HG03196 (cell line): ENCODE results near the gene SPECC1L.

Source experiments
- ATAC-seq: cut with Tn5 transposase; IDR thresholded peaks from one replicate; pipeline ENCODE4 v1.9.1; 2021; ENCODE audit not compliant: unreplicated experiment

Gene SPECC1L

GRCh38 chr22:24411256-24412004, 140.8 kb downstream of the SPECC1L start:
- ATAC-seq: no peak

GRCh38 chr22:24412274-24412673, 141.6 kb downstream of the SPECC1L start:
- ATAC-seq: no peak

DNA sequence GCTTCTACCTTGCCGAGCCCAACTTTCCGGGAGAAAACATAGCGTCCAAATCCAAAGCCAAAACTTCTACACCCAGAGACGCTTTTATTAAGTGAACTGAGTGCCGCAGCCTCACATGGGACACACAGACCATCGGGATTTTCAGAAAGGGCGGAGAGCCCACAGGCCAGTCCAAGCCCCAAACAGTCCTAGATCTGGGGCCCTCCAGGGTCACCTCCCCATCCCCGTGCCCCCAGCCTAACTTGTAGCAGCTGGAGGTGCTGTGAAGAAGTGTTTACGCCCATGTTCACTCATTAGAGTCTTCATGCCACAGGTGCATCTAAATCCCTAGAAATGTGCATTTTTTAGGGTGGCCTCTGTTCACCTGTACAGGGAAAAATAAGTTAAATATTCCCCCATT, 142.6 kb downstream of the SPECC1L start:
- no peak for ATAC-seq

DNA sequence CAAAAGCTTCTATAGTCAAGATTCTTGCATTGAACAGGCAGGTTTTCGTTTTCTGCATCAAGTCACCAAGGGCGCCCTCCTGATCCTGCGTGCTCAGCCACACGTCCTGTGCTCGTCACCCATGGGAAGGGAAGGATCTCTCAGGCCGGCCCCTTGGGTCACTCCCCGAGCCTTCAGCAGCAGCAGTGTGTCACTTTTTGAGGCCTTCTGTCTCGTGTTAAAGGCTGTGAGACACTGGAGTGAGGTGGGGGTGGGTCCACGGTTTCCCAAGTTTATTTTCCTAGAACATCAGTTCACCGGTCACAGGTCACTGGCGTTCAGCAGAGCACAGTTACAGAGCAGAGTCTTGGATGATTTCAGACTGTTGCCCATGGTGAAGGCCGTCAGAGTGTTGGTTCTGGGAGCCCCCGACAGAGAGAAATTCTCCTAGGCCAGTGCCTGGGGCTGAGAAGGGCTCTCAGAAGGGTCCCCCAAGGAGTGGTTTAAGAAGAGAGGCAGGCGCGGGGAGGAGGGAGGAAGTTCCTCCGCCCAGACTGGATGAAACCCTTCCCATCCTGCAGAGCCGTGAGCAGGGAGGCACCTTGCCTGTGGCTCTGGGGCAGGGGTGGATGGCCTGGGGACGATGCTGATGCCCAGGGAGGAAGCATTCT, 143.2 kb downstream of the SPECC1L start:
- no peak for ATAC-seq

- ATAC-seq: no peak
Measured at GRCh38 chr22:24414523-24414922, 143.9 kb downstream of the SPECC1L start.

GRCh38 chr22:24414984-24415945, 144.6 kb downstream of the SPECC1L start:
- no peak for ATAC-seq

GRCh38 chr22:24416095-24416494, 145.5 kb downstream of the SPECC1L start:
- ATAC-seq: no peak

DNA sequence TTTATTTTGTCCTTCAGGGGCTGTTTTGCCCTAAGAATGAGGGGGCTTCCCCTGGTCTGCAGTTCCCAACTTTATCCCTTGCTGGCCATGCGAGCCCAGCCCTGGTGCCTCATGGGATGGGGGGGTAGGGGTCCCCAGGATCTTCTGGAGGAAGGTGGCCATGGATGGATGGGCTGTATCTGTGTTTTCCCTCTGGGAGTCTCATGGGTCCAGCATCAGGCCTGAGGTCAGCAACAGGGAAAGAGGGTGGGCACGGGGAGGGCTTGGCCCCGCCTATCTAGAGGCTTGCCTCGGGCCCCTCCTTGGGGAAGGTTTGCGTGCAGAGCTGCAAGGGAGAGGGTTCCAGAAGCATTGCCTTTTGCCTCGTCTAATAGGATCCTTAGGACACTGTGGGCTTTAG, 146.0 kb downstream of the SPECC1L start:
- ATAC-seq: no peak

DNA sequence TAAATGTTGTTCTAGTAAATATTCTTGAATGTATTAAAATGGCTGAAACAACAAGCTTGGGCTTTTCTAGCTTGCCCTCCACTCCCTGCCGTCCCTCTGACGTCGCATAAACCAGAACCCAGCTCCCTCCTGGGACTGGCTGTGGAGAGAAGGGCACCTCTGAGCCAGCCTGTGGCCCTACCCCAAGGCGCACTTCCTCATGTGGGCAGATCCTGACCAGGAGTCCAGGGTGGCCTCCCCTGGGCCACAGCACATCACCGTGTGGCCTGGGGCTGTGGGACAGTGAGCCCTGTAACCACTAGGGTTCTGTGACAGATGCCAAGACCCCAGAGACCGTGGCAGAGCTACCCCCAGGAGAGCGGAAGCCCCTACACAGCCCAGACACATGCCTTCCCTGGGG, 146.6 kb downstream of the SPECC1L start:
- no peak for ATAC-seq

- ATAC-seq: no peak
Measured at GRCh38 chr22:24417901-24418641, 147.4 kb downstream of the SPECC1L start.

DNA sequence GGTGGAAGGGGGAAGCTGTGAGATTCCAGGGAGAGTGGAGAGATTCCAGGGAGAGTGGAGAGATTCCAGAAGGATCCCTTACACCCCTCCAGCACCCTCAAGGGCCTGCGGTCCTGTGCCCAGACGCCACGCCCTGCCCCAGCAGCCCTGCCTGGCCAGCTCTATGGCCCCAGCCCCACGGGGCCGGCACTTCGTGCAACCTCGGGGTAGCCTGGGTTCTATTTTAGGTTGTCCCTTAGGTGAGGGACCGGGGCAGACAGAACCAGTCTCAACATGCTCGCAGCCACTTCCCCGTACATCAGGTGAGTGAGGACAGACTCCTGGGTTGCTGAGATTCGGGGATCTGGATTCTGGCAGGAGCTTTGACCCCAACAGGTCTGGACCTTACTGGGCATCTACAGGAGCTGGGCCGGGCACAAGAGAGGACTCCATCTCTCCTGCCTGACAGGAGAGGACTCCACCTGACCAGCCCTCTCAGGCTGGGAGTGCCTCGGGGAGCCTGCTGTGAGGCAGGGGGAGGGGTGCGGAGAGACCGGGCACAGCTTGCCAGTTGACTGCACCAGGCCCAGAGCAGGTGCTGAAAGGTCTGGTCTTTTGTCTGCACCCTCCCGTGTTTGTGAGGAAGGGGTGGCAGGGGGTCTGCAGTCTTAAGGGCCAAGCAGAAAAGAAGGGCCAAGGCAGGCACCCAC, 148.3 kb downstream of the SPECC1L start:
- no peak for ATAC-seq

- ATAC-seq: no peak
Measured at GRCh38 chr22:24419475-24419850, 148.8 kb downstream of the SPECC1L start.

- no peak for ATAC-seq
Measured at GRCh38 chr22:24420072-24420976, 149.7 kb downstream of the SPECC1L start.

- ATAC-seq: no peak
Measured at GRCh38 chr22:24420977-24421343, 150.3 kb downstream of the SPECC1L start.

DNA sequence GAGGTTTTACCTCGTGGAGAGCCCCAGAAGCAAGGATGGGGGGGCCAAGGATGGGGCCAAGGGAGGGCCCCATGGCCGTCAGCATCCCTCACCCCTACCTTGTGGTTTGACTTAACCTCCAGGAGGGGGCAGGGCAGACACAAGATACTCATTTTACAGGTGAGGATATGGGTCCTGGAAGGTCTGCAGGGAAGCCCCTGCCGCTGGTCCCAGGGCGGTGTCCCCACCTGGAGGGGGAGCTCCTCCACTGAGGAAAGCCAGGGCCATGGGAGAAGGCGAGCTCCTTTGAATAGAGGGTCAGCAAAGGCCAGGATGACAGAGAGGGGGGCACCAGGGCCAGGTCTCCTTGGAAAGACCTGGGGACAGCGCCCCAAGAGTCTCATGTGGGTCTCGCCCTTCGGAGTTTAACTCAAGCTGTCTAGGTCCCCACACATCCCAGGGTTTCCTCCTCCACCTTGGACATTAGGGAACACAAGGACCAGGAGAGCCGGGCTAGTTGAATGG, 150.8 kb downstream of the SPECC1L start:
- no peak for ATAC-seq

- no peak for ATAC-seq
Measured at GRCh38 chr22:24422102-24422665, 151.6 kb downstream of the SPECC1L start.

DNA sequence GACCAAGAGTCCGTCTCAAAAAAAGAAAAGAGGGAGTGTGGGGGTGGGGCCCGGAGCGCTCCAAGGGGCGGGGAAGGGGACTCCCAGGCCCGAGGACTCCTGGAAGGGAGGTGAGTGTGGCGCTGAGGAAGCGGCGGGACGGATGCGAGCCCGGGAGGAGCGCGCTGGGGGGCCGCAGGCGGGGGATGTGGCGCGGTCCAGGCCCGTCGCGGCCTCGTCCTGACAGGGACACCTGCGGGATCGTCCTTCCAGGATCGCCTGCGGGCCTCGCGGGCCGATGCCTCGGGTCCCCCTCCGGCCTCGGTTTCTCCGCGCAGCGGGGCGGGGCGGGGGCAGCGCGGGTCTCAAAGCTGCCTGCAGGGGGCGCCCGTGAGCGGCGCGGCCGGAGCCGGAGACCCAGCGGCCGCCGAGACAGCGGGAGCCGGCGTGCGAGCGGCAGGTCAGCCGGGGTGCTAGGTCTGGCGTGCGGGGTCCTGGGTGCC, 152.9 kb downstream of the SPECC1L start:
- ATAC-seq: no peak

DNA sequence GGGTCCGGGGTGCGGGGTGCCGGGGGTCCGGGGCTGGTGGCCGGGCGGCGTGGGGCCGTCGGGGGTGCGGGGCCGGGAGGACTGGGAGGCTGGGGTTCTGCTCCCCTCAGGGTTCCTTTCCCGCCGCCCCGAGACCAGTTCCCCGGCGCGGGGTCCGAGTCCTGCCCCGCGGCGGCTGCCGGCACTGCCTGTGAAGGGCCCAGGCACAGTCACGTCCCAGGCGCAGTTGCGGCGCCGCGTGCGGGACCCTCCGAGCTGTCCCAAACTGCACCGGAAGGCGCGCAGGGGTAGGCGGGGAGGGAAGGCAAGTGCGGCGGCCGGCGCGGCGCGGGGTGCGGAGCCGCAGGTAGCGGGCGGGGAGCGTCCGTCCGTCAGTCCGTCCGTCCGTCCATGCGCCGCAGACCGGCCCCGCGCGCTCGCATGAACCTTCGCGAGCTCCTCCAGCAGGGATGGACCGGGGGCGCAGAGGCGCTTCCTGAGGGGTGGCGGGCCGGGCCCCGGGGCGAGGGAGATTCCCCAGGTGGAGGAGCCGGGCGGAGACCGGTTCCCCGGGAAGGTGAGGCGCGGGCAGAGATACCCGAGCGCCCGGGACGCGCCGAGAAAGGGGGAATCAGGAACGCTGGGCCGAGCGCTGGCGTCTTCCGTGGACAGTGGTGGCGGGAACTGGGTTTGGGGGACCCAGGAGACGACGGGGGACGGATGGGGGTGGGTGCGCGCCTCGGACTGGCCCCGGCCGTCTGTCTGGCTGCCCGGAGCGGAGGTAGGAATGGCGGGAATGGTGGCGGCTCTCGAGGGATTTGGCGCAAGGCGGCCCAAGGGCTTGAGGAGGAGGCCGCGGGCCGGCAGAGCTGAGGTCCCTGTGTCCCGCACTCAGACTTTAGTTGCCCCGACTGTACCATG, 153.6 kb downstream of the SPECC1L start:
- ATAC-seq: no peak
